ENCODE results near the gene SEPTIN5. TPM values are rescaled to one million over a fixed set of nuclear protein-coding genes. Genes with fewer than 3 reads are reported as not detected.

Gene SEPTIN5
- polyA plus RNA-seq, 2 of the 4 experiments (the other 2 are of a cell fraction) = 4.6 to 12.6 TPM

DNA sequence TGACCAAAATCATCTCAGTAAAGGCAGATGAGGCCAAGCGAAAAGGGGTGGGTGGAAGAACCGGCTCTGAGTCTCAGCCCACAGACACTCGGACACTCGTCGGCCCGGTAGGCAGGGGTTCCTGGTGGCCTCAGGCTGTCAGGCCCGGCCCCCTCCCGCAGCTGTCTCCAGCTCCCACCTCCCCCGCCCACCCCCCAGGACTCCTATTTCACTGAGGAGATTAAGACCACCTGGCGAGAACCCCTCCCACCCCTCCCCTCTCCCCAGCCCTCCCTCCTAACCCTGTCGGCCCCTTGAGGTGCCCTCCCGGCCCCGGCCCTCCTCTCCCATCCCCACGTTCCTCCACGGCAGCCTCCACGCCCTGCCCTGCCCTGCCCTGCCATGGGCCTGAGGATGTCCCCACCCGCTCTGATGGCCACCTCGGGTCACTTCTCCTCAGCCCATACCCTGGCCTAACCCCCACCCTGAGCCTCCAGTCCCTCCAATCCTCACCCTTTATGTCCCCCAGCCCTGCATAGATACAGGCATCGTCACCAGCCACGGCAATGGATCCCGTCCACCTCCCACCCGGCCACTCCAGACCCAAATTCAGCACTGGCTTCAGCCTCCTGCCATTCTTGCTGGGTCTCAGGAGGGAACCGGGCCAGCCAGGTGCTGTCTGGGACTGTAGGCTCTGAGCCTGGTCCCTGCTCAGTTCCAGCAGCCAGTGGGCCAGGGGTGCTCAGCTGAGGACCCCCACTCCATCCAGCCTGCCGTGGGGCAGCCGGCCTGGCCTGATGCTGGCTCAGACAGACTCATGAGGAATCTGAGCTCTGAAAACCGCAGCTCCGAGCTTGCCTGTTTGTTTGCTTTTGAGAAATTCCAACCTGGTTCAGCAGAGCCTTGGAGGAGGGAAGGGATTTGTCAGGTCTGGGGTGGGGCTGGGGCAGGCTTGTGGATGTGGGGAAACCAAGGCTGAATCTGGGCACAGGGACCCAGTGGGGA lies 36.5 kb downstream of the SEPTIN5 start:
- FAIRE-seq = no peak
- ChIA-PET POLR2A (no interaction called here), CTCF (interaction anchor here (0.6 to 6.0 kb wide), 3 partner anchors 20 to 160 kb away, joined by 3 to 44 read pairs (median 7); no protein-coding TSS in a partner anchor)
- Histone ChIP-seq H3K9me3 (no peaks in the 10 kb centered on the region), H3K4me2 (peak overlapping the region; percentile 59), H3K4me1 (peaks cover 18% of the 10 kb centered on the region), H3K27ac (peak overlapping the region; percentile 46 to 82; a peak in 5 of 6 replicates), H3K4me3 (no peak overlapping the region)
- 60% methylated on average over 10 of the region's 27 CpGs for WGBS (ENCODE audit: missing lambda C conversion rate)
- ATAC-seq = peak in 1 of 2 experiments; percentile 65; a peak in 3 of 6 replicates
- TF ChIP-seq MYC (IDR thresholded peaks at IDR 0.05; ENCODE audit: borderline replicate concordance, low read length) (no peak), EP300 (IDR thresholded peaks at IDR 0.05) (no peak), RNF2 (IDR thresholded peaks at IDR 0.05; ENCODE audit: borderline replicate concordance, low read depth) (no peak), ELK1 (IDR thresholded peaks at IDR 0.05; ENCODE audit: low read depth, low read length) (no peak), SREBF2 (IDR thresholded peaks at IDR 0.05) (no peak), RCOR1 (IDR thresholded peaks at IDR 0.05; ENCODE audit: low read depth, low read length) (no peak), TFCP2L1 (CRISPR knock-in tag; IDR thresholded peaks at IDR 0.05) (no peak), BHLHE40 (IDR thresholded peaks at IDR 0.05; ENCODE audit: low read depth, low read length) (no peak), JUN (IDR thresholded peaks at IDR 0.05) (no peak), POLR2A (IDR thresholded peaks at IDR 0.05; ENCODE audit: low read length) (no peak), GATA3 (IDR thresholded peaks at IDR 0.05; ENCODE audit: borderline replicate concordance) (no peak), HMGXB4 (CRISPR knock-in tag; IDR thresholded peaks at IDR 0.05; ENCODE audit: borderline replicate concordance) (no peak), MAFK (IDR thresholded peaks at IDR 0.05; ENCODE audit: partially characterized antibody) (no peak), EHMT2 (IDR thresholded peaks at IDR 0.05; ENCODE audit: low read depth) (no peak), CBX8 (IDR thresholded peaks at IDR 0.05) (no peak), PHF8 (IDR thresholded peaks at IDR 0.05; ENCODE audit: borderline replicate concordance, low read depth) (no peak)
- TF ChIP-seq, protein P1, sequence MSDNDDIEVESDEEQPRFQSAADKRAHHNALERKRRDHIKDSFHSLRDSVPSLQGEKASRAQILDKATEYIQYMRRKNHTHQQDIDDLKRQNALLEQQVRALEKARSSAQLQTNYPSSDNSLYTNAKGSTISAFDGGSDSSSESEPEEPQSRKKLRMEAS (IDR thresholded peaks at IDR 0.05) = no peak
- DNase-seq (ENCODE audit: low read depth in 1 of 2, low spot score in 1 of 2) = peak in 1 of 2 experiments; percentile 34

DNA sequence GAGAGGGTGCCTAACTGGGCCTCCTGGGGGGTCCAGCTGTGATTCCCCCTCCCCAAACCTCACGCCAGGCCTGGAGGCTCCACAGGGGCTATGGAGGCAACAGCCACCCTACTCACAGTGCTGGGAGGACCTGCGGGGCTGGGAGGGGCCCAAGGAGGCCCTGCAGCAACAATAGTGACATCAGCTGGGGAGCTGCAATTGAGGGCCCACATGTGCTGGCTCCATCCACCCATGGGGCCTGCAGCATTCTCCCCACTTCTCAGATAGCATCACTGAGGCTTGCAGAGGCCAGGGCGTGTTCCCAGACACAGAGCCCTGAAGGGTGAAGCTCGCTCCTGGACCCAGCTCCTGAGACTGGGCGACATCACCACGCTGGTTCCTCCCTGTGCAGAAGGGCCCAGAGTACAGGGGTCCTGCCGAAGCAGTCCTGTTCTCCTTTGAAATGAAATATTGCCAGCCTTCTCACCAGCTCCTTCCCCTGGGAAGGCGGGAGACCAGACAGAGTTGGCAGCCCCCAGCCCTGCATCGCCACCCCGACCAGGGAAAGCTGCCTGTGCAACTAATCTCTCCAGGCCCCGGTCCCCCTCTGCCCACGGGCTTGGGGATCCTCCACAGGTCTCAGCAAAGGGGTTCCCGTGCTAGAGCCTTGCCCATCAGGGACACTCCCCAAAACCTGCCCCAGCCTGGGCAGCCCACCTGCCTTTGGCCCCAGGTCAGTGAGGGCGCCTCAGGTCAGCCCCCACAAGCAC lies 37.4 kb downstream of the SEPTIN5 start:
- 72% methylated on average over 4 of the region's 14 CpGs for WGBS (ENCODE audit: missing lambda C conversion rate)
- Histone ChIP-seq H3K4me1 (peaks cover 18% of the 10 kb centered on the region), H3K9me3 (no peaks in the 10 kb centered on the region), H3K4me3 (no peak overlapping the region), H3K27ac (peak overlapping the region; percentile 46 to 82; a peak in 4 of 6 replicates), H3K4me2 (peak overlapping the region; percentile 59)
- ATAC-seq (peak in 1 of 2 experiments; percentile 19; a peak in 3 of 6 replicates), DNase-seq (ENCODE audit: low read depth in 1 of 2, low spot score in 1 of 2) (no peak), FAIRE-seq (no peak)
- TF ChIP-seq, protein P2, sequence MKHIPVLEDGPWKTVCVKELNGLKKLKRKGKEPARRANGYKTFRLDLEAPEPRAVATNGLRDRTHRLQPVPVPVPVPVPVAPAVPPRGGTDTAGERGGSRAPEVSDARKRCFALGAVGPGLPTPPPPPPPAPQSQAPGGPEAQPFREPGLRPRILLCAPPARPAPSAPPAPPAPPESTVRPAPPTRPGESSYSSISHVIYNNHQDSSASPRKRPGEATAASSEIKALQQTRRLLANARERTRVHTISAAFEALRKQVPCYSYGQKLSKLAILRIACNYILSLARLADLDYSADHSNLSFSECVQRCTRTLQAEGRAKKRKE (CRISPR knock-in tag; IDR thresholded peaks at IDR 0.05; ENCODE audit: low read depth) = no peak
- no peak for TF ChIP-seq CBX8 (IDR thresholded peaks at IDR 0.05)
- no peak for TF ChIP-seq HDAC2 (IDR thresholded peaks at IDR 0.05)
- TF ChIP-seq RFX5 (IDR thresholded peaks at IDR 0.05) = no peak
- TF ChIP-seq NPAS2 (CRISPR knock-in tag; IDR thresholded peaks at IDR 0.05; ENCODE audit: borderline replicate concordance) = no peak
- TF ChIP-seq, protein P3, sequence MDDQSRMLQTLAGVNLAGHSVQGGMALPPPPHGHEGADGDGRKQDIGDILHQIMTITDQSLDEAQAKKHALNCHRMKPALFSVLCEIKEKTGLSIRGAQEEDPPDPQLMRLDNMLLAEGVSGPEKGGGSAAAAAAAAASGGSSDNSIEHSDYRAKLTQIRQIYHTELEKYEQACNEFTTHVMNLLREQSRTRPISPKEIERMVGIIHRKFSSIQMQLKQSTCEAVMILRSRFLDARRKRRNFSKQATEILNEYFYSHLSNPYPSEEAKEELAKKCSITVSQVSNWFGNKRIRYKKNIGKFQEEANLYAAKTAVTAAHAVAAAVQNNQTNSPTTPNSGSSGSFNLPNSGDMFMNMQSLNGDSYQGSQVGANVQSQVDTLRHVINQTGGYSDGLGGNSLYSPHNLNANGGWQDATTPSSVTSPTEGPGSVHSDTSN (IDR thresholded peaks at IDR 0.05) = no peak
- no peak for TF ChIP-seq ZC3H11A (IDR thresholded peaks at IDR 0.05)
- no peak for TF ChIP-seq ZNF302 (CRISPR knock-in tag; IDR thresholded peaks at IDR 0.05)
- ChIA-PET CTCF (interaction anchor here (0.9 to 6.0 kb wide), 4 partner anchors 9 to 159 kb away, joined by 3 to 44 read pairs (median 6); no protein-coding TSS in a partner anchor), POLR2A (no interaction called here)

All from A549 (cell line).